Liver (tissue), 9 donors: Measurements from ENCODE around the gene XPNPEP1. TPM values are rescaled to one million over a fixed set of nuclear protein-coding genes. Genes with fewer than 3 reads are reported as not detected.

ENCODE experiments used
- DNase-seq: peaks from one replicate; pipeline ENCODE4 v3.0.0-alpha.2; 2017; ENCODE audit warnings: low spot score
- H3K27ac ChIP-seq, 2 donors: one replicate each; pipeline ENCODE4 v1.7.0; 2013; ENCODE audit warnings: inconsistent platforms in 2 of 2, low read length in 2 of 2, control low read depth in 1 of 2, low read depth in 1 of 2, mild to moderate bottlenecking in 1 of 2
- H3K27me3 ChIP-seq, 4 donors: one replicate each; pipeline versions ENCODE4 v1.6.1 to v1.7.0; 2013; ENCODE audit warnings: low read length in 3 of 4, inconsistent platforms in 1 of 4, mild to moderate bottlenecking in 1 of 4, moderate library complexity in 1 of 4; ENCODE audit not compliant: control insufficient read depth in 4 of 4, insufficient read depth in 4 of 4
- H3K36me3 ChIP-seq, 4 donors: one replicate each; pipeline versions ENCODE4 v1.6.1 to v1.7.0; 2013; ENCODE audit warnings: low read length in 3 of 4, mild to moderate bottlenecking in 3 of 4, low read depth in 1 of 4, moderate library complexity in 1 of 4; ENCODE audit not compliant: control insufficient read depth in 4 of 4, insufficient read depth in 3 of 4
- H3K4me1 ChIP-seq, 4 donors: one replicate each; pipeline versions ENCODE4 v1.6.1 to v1.7.0; 2013; ENCODE audit warnings: low read length in 3 of 4, mild to moderate bottlenecking in 3 of 4, moderate library complexity in 1 of 4; ENCODE audit not compliant: control insufficient read depth in 4 of 4, insufficient read depth in 4 of 4
- H3K4me3 ChIP-seq, 3 donors: one replicate each; pipeline versions ENCODE4 v1.6.1 to v1.7.0; 2013; ENCODE audit warnings: low read length in 3 of 3, control low read depth in 1 of 3, low read depth in 1 of 3, mild to moderate bottlenecking in 1 of 3
- H3K9ac ChIP-seq, 2 donors: one replicate each; pipeline ENCODE4 v1.7.0; 2013; ENCODE audit warnings: low read length in 2 of 2, mild to moderate bottlenecking in 2 of 2, moderate library complexity in 2 of 2, control low read depth in 1 of 2, low read depth in 1 of 2
- H3K9me3 ChIP-seq, 4 donors: one replicate each; pipeline versions ENCODE4 v1.6.1 to v1.7.0; 2013; ENCODE audit warnings: low read length in 3 of 4; ENCODE audit not compliant: control insufficient read depth in 4 of 4
- CTCF ChIP-seq: fragments of 150-350 bp; IDR thresholded peaks from 2 replicates; pipeline ENCODE4 v1.5.1; 2017; ENCODE audit warnings: improper control_type of control experiment, low read depth, low read length; ENCODE audit not compliant: missing input control
- FOXA1 ChIP-seq: IDR thresholded peaks from 2 replicates; pipeline ENCODE4 v1.6.1; 2016; ENCODE audit warnings: antibody characterized with exemption
- FOXA2 ChIP-seq: IDR thresholded peaks from 2 replicates; pipeline ENCODE4 v1.6.1; 2016; ENCODE audit warnings: antibody characterized with exemption
- GABPA ChIP-seq, 2 donors: IDR thresholded peaks in 1 of 2; conservative IDR thresholded peaks in 1 of 2; 2 replicates each; pipeline ENCODE4 v1.6.1; 2016; ENCODE audit warnings: antibody characterized with exemption in 2 of 2, mild to moderate bottlenecking in 1 of 2, moderate library complexity in 1 of 2
- HNF4A ChIP-seq, 2 donors: conservative IDR thresholded peaks; 2 replicates each; pipeline ENCODE4 v1.6.1; 2016; ENCODE audit warnings: antibody characterized with exemption in 2 of 2, mild to moderate bottlenecking in 2 of 2
- JUND ChIP-seq, 2 donors: IDR thresholded peaks; 2 replicates each; pipeline ENCODE4 v1.6.1; 2016; ENCODE audit warnings: antibody characterized with exemption in 2 of 2
- MAX ChIP-seq: IDR thresholded peaks from 2 replicates; pipeline ENCODE4 v1.6.1; 2016; ENCODE audit warnings: antibody characterized with exemption
- NR2F2 ChIP-seq: IDR thresholded peaks from 2 replicates; pipeline ENCODE4 v1.6.1; 2016; ENCODE audit warnings: antibody characterized with exemption
- RAD21 ChIP-seq, 2 donors: IDR thresholded peaks; 2 replicates each; pipeline ENCODE4 v1.6.1; 2016; ENCODE audit warnings: antibody characterized with exemption in 2 of 2, mild to moderate bottlenecking in 2 of 2
- REST ChIP-seq: IDR thresholded peaks from 2 replicates; pipeline ENCODE4 v1.6.1; 2016; ENCODE audit warnings: antibody characterized with exemption, mild to moderate bottlenecking
- RXRA ChIP-seq, 2 donors: IDR thresholded peaks; 2 replicates each; pipeline ENCODE4 v1.6.1; 2017 to 2018; ENCODE audit warnings: antibody characterized with exemption in 2 of 2, mild to moderate bottlenecking in 1 of 2
- SP1 ChIP-seq: IDR thresholded peaks from 2 replicates; pipeline ENCODE4 v1.6.1; 2018; ENCODE audit warnings: antibody characterized with exemption, mild to moderate bottlenecking
- WGBS: extraction: QIAGEN DNeasy Blood & Tissue Kit; methylation state at CpG from one replicate; pipeline ENCODE4 v1.1.7; 2013; 5-methylcytosine and 5-hydroxymethylcytosine counted together
- polyA plus RNA-seq, 2 donors: library from polyadenylated mRNA; stranded (reverse) in 1 of 2; unstranded in 1 of 2; fragments of 200-250 nt in 1 of 2; fragments of >200 nt in 1 of 2; fragmentation: Nextera tagmentation in 1 of 2; extraction: Ambion mirVana in 1 of 2; gene quantifications; one replicate each; pipeline versions ENCODE4 v1.2.1 to v1.2.3, GENCODE V29; 2013 to 2015
- total RNA-seq, 2 donors: library from RNA; depleted of rRNA; stranded (reverse); fragments of >200 nt; gene quantifications; one replicate each; pipeline ENCODE4 v1.2.3, GENCODE V29; 2014
- donor health status: healthy.
- donor health status: healthy.
- donor health status: healthy.
- donor health status: healthy.
- donor health status: healthy.

Gene XPNPEP1
- total and polyA plus RNA-seq, 4 donors: 9.1 to 38.1 (median 27.3) TPM

- DNase-seq: no peak
- Histone ChIP-seq H3K36me3 (no peaks in the 10 kb centered on the region), H3K4me3 (no peak overlapping the region), H3K9me3 (no peaks in the 10 kb centered on the region), H3K27me3 (no peaks in the 10 kb centered on the region), H3K27ac (no peak overlapping the region), H3K9ac (no peak overlapping the region), H3K4me1 (peaks cover 0 to 6% (median 6%) of the 10 kb centered on the region in 4 donors)
- TF ChIP-seq NR2F2: no peak
- TF ChIP-seq JUND (IDR thresholded peaks at IDR 0.05): no peak
- TF ChIP-seq MAX: no peak
- no peak for TF ChIP-seq SP1
- WGBS: 88% methylated on average over 2 of the region's 2 CpGs
Measured at GRCh38 chr10:109960682-109961081, 37.4 kb upstream of the XPNPEP1 start.

GRCh38 chr10:109959259-109960145 is 36.2 kb upstream of the XPNPEP1 start:
- 93% methylated on average over 8 of the region's 8 CpGs for WGBS
- Histone ChIP-seq H3K9me3 (no peaks in the 10 kb centered on the region), H3K27me3 (no peaks in the 10 kb centered on the region), H3K9ac (no peak overlapping the region), H3K27ac (no peak overlapping the region), H3K36me3 (no peaks in the 10 kb centered on the region), H3K4me3 (no peak overlapping the region), H3K4me1 (no peaks in the 10 kb centered on the region)
- TF ChIP-seq GABPA (IDR thresholded peaks at IDR 0.05 in 1 of 2, conservative IDR thresholded peaks at IDR 0.05 in 1 of 2) (no peak), REST (no peak), FOXA1 (no peak)
- no peak for DNase-seq

GRCh38 chr10:109958059-109958458 is 34.7 kb upstream of the XPNPEP1 start:
- TF ChIP-seq RAD21 (IDR thresholded peaks at IDR 0.05) (no peak), CTCF (no peak), HNF4A (conservative IDR thresholded peaks at IDR 0.05) (no peak), FOXA2 (no peak), FOXA1 (no peak), JUND (IDR thresholded peaks at IDR 0.05) (no peak), REST (no peak), MAX (no peak), RXRA (IDR thresholded peaks at IDR 0.05) (no peak), SP1 (no peak), NR2F2 (no peak)
- Histone ChIP-seq H3K36me3 (no peaks in the 10 kb centered on the region), H3K9ac (no peak overlapping the region), H3K9me3 (no peaks in the 10 kb centered on the region), H3K27ac (no peak overlapping the region), H3K27me3 (no peaks in the 10 kb centered on the region), H3K4me3 (no peak overlapping the region), H3K4me1 (no peaks in the 10 kb centered on the region)
- no peak for DNase-seq
- 78% methylated on average over 2 of the region's 2 CpGs for WGBS
